Psoas muscle (tissue), 8 donors: ENCODE measurements around the gene EML4. TPM values are rescaled to one million over a fixed set of nuclear protein-coding genes. Genes with fewer than 3 reads are reported as not detected.

Experiments
- ATAC-seq, 4 donors: fragments of 200-7000 bp; cut with Tn5 transposase; one replicate each; pipeline ENCODE4 v1.9.1; 2020; ENCODE audit warnings: moderate library complexity in 3 of 4, mild to moderate bottlenecking in 2 of 4
- DNase-seq, 2 donors: peaks; one replicate each; pipeline ENCODE4 v3.0.0-alpha.2; 2020
- H3K27ac ChIP-seq: fragments of 200-600 bp; one replicate; pipeline ENCODE4 v1.8.0; 2022
- H3K27me3 ChIP-seq, 3 donors: fragments of 200-600 bp in 1 of 3; one replicate each; pipeline versions ENCODE4 v1.6.1 to v1.8.0; 2013 to 2022; ENCODE audit warnings: low read length in 2 of 3, mild to moderate bottlenecking in 2 of 3, moderate library complexity in 1 of 3; ENCODE audit not compliant: insufficient read depth in 3 of 3
- H3K36me3 ChIP-seq, 2 donors: fragments of 200-600 bp in 1 of 2; one replicate each; pipeline versions ENCODE4 v1.6.1 to v1.8.0; 2013 to 2022; ENCODE audit warnings: low read depth in 1 of 2, mild to moderate bottlenecking in 1 of 2, moderate library complexity in 1 of 2; ENCODE audit not compliant: insufficient read depth in 1 of 2
- H3K4me1 ChIP-seq: fragments of 200-600 bp; one replicate; pipeline ENCODE4 v1.8.0; 2022
- H3K4me3 ChIP-seq: fragments of 200-600 bp; one replicate; pipeline ENCODE4 v1.8.0; 2022; ENCODE audit warnings: mild to moderate bottlenecking
- H3K9me3 ChIP-seq: fragments of 200-600 bp; one replicate; pipeline ENCODE4 v1.8.0; 2022
- WGBS, 3 donors: extraction: QIAGEN DNeasy Blood & Tissue Kit; methylation state at CpG; one replicate each; pipeline versions ENCODE4 v1.1.6 to v1.1.7; 2013; 5-methylcytosine and 5-hydroxymethylcytosine counted together
- intact Hi-C, 2 donors: fragments of 100-400 bp; cut with DNase I; formaldehyde crosslinking; loops; one replicate each; pipeline versions ENCODE4 v1.11.0 to v1.14.2; 2022
- polyA plus RNA-seq, 3 donors: library from polyadenylated mRNA; stranded (reverse); fragments of 200-250 nt; gene quantifications; one replicate each; pipeline ENCODE4 v1.2.3, GENCODE V29; 2013
- total RNA-seq, 4 donors: library from RNA; stranded (reverse); fragmentation: NEBNext Ultra II Directional in 2 of 4; extraction: Animal tissue kit (Norgen Biotek cat#: 25700) in 2 of 4; gene quantifications; one replicate each; pipeline versions ENCODE4 v1.2.1 to v1.2.4, GENCODE V29; 2021 to 2023
- TF ChIP-seq, protein P1 (sequence below): fragments of 200-600 bp; IDR thresholded peaks from one replicate; pipeline ENCODE4 v1.8.0; 2022; ENCODE audit warnings: antibody characterized with exemption
- donor health status: healthy with polysubstance abuse.
- donor health status: DM: no; HTN: no; CAD: no; lungs with moderate emphysema.
- donor health status: Bipolar disorder and iron deficiency.
- donor health status: healthy.
- donor health status: DM: yes; HTN: yes; CAD: no.
- donor health status: DM: no; HTN: no; CAD: no.
- donor health status: DM: no; HTN: no; CAD: no.
- donor health status: DM: yes; HTN: yes; CAD: no.

Gene EML4
- total and polyA plus RNA-seq, 7 donors = 2.7 to 8.9 (median 5.0) TPM

- 60 to 70% (median 61%) methylated on average over 4 of the region's 4 CpGs for WGBS, 3 donors
- ATAC-seq = no peak
- Histone ChIP-seq H3K4me1 (no peaks in the 10 kb centered on the region), H3K36me3 (no peaks in the 10 kb centered on the region), H3K27me3 (no peaks in the 10 kb centered on the region), H3K4me3 (no peak overlapping the region), H3K9me3 (no peaks in the 10 kb centered on the region), H3K27ac (no peak overlapping the region)
- intact Hi-C loops = no loop called here
- TF ChIP-seq, protein P1, sequence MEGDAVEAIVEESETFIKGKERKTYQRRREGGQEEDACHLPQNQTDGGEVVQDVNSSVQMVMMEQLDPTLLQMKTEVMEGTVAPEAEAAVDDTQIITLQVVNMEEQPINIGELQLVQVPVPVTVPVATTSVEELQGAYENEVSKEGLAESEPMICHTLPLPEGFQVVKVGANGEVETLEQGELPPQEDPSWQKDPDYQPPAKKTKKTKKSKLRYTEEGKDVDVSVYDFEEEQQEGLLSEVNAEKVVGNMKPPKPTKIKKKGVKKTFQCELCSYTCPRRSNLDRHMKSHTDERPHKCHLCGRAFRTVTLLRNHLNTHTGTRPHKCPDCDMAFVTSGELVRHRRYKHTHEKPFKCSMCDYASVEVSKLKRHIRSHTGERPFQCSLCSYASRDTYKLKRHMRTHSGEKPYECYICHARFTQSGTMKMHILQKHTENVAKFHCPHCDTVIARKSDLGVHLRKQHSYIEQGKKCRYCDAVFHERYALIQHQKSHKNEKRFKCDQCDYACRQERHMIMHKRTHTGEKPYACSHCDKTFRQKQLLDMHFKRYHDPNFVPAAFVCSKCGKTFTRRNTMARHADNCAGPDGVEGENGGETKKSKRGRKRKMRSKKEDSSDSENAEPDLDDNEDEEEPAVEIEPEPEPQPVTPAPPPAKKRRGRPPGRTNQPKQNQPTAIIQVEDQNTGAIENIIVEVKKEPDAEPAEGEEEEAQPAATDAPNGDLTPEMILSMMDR = no peak
- DNase-seq = no peak
Observed at GRCh38 chr2:42156721-42157120, 12.4 kb upstream of the EML4 start.

DNA sequence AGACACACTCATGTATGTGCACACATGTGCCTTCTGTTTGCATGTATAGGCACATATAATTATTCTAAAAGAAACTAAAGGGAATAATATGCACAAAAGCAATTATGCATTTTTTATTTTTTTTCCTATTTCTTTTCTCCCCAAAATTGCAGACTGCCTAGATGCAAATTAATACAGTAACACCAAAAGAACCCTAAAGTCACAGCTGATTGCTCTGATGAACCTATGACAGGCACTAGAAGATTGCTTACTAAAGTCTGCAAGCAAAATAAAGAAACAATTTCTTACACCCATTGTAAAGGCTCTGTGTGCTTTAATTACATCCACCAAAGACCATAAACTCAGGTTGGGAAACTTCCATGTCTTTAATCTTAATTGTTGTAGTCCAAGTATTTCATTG lies 7.7 kb upstream of the EML4 start:
- no peaks in the 10 kb centered on the region for H3K4me1 ChIP-seq
- no peak for ATAC-seq
- DNase-seq = no peak
- no peak overlapping the region for H3K27ac ChIP-seq
- intact Hi-C loops = no loop called here
- H3K4me3 ChIP-seq = no peak overlapping the region
- H3K36me3 ChIP-seq = no peaks in the 10 kb centered on the region
- TF ChIP-seq, protein P1 = no peak
- no peaks in the 10 kb centered on the region for H3K9me3 ChIP-seq
- H3K27me3 ChIP-seq = no peaks in the 10 kb centered on the region

DNA sequence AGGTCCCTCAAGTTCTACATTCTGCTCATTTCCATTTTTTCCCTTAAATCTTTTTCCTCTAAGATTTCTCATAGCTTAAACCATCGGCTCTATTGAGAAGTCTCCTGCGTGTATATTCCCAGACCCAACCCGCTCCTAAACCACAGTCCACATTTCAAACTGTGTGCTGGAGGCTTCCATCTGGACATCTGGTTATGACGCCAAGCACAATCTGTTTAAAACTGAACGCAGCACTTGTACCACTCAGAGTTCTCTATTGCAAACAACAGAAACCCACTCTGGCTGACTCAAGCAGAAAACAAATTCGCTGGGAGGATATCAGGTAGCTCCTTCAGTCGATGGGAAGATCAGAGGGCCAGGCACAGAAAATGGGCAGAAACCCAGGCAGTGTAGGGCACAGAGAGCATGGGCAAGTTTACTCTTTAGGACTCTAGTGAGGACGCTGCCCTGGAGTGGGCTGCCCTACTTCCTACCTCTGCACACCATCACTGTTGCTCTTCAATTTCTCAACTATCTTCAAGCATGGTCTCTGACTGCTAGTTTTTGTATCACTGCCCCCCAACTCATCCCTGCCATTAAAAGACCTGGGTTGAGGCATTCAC lies 5.6 kb upstream of the EML4 start:
- Histone ChIP-seq H3K9me3 (no peaks in the 10 kb centered on the region), H3K27ac (no peak overlapping the region), H3K4me3 (no peak overlapping the region), H3K27me3 (no peaks in the 10 kb centered on the region), H3K4me1 (no peaks in the 10 kb centered on the region), H3K36me3 (no peaks in the 10 kb centered on the region)
- intact Hi-C loops = no loop called here
- ATAC-seq (no peak), DNase-seq (no peak)
- TF ChIP-seq, protein P1 = no peak
- WGBS, 3 donors = 64 to 70% (median 66%) methylated on average over 8 of the region's 8 CpGs

DNA sequence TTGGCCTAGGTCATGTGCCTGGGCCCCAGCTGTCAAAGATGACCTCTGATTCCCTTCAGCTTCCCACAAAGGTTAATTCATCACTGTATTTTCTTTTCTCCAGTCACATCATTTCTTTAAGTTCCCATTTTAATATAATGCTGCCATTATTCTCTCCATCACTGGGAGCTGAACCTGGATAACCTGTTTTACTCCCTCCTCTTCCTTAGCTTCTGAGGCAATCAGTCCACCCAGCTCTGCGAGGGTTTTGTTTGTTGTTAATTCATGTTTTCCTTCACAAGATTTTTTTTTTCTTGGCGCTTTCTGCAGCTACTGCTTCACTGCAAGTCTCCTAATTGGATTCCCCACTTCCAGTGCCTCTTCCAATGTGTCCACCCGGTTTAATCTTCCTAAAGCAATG lies 5.1 kb upstream of the EML4 start:
- 69 to 87% (median 81%) methylated on average over 3 of the region's 3 CpGs for WGBS, 3 donors
- H3K9me3 ChIP-seq = no peaks in the 10 kb centered on the region
- H3K27ac ChIP-seq = no peak overlapping the region
- TF ChIP-seq, protein P1 = no peak
- no peak overlapping the region for H3K4me3 ChIP-seq
- no peaks in the 10 kb centered on the region for H3K4me1 ChIP-seq
- no peak for ATAC-seq
- H3K27me3 ChIP-seq = no peaks in the 10 kb centered on the region
- intact Hi-C loops = no loop called here
- H3K36me3 ChIP-seq = no peaks in the 10 kb centered on the region
- no peak for DNase-seq

DNA sequence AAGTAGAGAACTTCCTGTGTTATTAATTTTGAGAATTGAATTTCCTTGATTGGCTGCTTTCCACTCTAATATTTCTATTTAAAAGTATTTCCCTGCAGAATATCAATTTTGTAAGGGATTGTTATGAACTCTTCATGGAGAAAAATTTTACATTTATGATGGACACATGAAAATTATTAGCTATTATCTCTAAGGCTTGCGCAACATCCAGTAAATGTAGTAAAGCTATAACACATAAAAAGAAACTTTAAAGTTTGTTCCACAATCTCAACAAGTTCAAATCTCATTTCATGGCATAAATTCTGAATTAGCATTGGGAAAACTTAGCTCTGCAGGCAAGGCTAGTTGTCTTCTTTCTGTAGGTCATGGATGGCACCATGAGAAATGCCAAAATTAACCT lies 4.2 kb upstream of the EML4 start:
- Histone ChIP-seq H3K4me3 (no peak overlapping the region), H3K27ac (no peak overlapping the region), H3K36me3 (no peaks in the 10 kb centered on the region), H3K9me3 (no peaks in the 10 kb centered on the region), H3K27me3 (no peaks in the 10 kb centered on the region), H3K4me1 (peaks cover 2% of the 10 kb centered on the region)
- TF ChIP-seq, protein P1 = no peak
- ATAC-seq (no peak), DNase-seq (no peak)
- WGBS, 3 donors = 0 to 98% (median 50%) methylated on average over 1 of the region's 1 CpG
- intact Hi-C loops = no loop called here
